HG02981 (cell line): ENCODE measurements around the gene SIRT1.
"Not testable (repeated sequence)": the region's sequence is repeated elsewhere in the genome, so short reads cannot be mapped to it uniquely, and the experiment has no call there.

Experiments
- ATAC-seq: cut with Tn5 transposase; IDR thresholded peaks from one replicate; pipeline ENCODE4 v1.9.1; 2021; ENCODE audit warnings: mild to moderate bottlenecking, moderate library complexity; ENCODE audit not compliant: unreplicated experiment

The SIRT1 gene

DNA sequence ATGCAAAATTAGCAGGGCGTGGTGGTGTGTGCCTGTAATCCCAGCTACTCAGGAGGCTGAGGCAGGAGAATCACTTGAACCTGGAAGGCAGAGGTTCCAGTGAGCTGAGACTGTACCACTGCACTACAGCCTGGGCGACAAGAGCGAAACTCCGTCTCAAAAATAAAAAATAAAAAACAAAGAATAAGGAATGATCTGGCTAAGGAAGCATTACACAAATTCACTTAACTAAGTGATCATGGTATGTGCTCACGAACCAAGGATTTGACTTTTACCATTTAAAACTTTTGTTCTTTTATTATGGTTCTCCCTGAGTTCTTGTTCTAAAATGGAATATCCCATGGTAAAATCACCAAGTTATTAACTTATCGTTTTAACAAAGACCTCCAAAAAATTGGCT is 71.2 kb downstream of the SIRT1 start:
- no peak for ATAC-seq

DNA sequence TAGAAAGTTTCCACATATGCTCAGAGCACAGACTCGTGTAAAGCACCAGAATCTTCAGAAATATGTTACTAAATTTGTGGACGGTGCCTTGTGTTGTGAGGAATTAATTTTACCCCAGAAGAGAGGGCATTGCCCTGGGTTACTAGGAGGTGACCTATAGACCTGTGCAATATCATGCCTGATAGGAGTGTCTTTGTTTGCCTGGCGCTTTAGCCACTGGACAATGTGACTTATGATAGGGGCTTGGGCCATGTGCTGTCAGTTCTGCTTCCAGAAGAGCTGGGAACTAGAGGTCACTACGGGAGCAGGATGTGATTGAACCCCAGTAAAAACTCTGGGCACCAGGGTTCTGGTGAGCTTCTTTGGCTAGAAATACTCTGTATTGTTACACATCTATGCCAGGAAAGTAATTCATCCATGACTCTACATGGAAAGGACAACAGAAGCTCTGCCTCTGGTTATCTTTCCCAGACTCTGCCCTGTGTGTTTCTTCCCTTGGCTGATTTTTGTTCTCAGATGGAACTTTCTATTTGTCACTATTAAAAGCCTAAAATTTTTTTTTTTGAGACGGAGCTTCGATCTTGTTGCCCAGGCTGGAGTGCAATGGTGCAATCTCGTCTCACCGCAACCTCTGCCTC is 75.5 kb downstream of the SIRT1 start:
- no peak for ATAC-seq

DNA sequence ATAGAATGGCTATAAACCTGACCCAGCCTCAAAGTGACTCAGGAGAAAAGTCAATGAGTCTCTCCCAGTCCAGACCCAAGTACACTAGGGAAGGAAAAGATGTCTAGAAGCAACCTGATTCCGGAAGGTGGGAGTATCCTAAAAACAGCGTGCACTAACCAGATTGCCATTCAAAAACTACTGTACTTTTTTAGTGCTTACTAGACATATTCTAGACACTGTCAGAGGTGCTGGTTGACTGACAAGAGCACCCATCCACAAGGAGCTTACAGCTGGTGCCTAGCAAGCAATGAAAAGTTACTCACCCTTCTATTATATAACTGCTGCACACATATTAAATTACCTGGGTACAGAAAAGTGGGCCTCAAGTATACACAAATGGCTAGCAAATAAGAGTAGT is 81.0 kb downstream of the SIRT1 start:
- no peak for ATAC-seq

DNA sequence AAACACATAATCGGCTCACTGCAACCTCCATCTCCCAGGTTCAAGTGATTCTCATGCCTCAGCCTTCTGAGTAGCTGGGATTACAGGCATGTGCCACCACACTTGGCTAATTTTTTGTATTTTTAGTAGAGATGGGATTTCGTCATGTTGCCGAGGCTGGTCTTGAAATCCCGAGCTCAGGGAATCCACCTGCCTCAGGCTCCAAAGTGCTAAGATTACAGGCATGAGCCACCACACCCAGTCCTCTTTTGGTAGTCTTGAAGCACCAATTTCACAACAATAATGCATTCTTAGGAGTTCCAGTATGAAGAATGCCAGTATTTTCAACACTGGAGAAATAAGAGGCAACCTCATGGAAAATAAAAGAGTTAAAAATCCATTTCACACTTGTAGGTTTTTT is 81.6 kb downstream of the SIRT1 start:
- ATAC-seq: not testable (repeated sequence)
